ENCODE data around the gene CCL23.

Gene CCL23

GRCh38 chr17:35965272-35965671 is 52.5 kb downstream of the CCL23 start:
- no peak for TF ChIP-seq CTCF (IDR thresholded peaks at IDR 0.05; ENCODE audit: low read depth, low read length)
- Histone ChIP-seq H3K4me3 (ENCODE audit: low read depth, low read length) (no peak overlapping the region), H3K9me3 (ENCODE audit: severe bottlenecking) (no peaks in the 10 kb centered on the region), H3K36me3 (no peaks in the 10 kb centered on the region), H3K27ac (no peak overlapping the region), H3K27me3 (ENCODE audit: insufficient read depth, low read depth, severe bottlenecking) (no peaks in the 10 kb centered on the region)
- DNase-seq: no peak

- H3K9me3 ChIP-seq (ENCODE audit: severe bottlenecking): no peaks in the 10 kb centered on the region
- TF ChIP-seq CTCF (IDR thresholded peaks at IDR 0.05; ENCODE audit: low read depth, low read length): no peak
- H3K36me3 ChIP-seq: no peaks in the 10 kb centered on the region
- H3K27me3 ChIP-seq (ENCODE audit: insufficient read depth, low read depth, severe bottlenecking): no peaks in the 10 kb centered on the region
- no peak overlapping the region for H3K4me3 ChIP-seq (ENCODE audit: low read depth, low read length)
- no peak overlapping the region for H3K27ac ChIP-seq
- DNase-seq: no peak
These were observed 54.1 kb downstream of the CCL23 start for GRCh38 chr17:35963663-35964062.

Data from WERI-Rb-1 (cell line).